Lower lobe of right lung (tissue), 2 donors: ENCODE data around the gene KRTAP5-11. TPM values are rescaled to one million over a fixed set of nuclear protein-coding genes. Genes with fewer than 3 reads are reported as not detected.

Experiments used
- ATAC-seq, 2 donors: fragments of 200-7000 bp; cut with Tn5 transposase; one replicate each; pipeline ENCODE4 v1.9.1; 2020 to 2022; ENCODE audit warnings: mild to moderate bottlenecking in 2 of 2, moderate library complexity in 2 of 2
- DNase-seq: peaks from one replicate; pipeline ENCODE4 v3.0.0-alpha.2; 2020
- H3K27ac ChIP-seq: fragments of 200-600 bp; one replicate; pipeline ENCODE4 v1.8.0; 2022
- H3K27me3 ChIP-seq: fragments of 200-600 bp; one replicate; pipeline ENCODE4 v1.8.0; 2022; ENCODE audit warnings: low read depth
- H3K36me3 ChIP-seq: fragments of 200-600 bp; one replicate; pipeline ENCODE4 v1.8.0; 2022; ENCODE audit warnings: mild to moderate bottlenecking
- H3K4me1 ChIP-seq: fragments of 200-600 bp; one replicate; pipeline ENCODE4 v1.8.0; 2022
- H3K4me3 ChIP-seq: fragments of 200-600 bp; one replicate; pipeline ENCODE4 v1.8.0; 2022; ENCODE audit warnings: mild to moderate bottlenecking
- H3K9me3 ChIP-seq: fragments of 200-600 bp; one replicate; pipeline ENCODE4 v1.8.0; 2022
- intact Hi-C: fragments of 100-400 bp; cut with DNase I; formaldehyde crosslinking; loops from one replicate; pipeline ENCODE4 v1.11.0; 2022
- total RNA-seq: library from RNA; stranded (reverse); fragmentation: NEBNext Ultra II Directional; extraction: Animal tissue kit (Norgen Biotek cat#: 25700); gene quantifications from one replicate; pipeline ENCODE4 v1.2.1, GENCODE V29; 2021
- TF ChIP-seq, protein P1 (sequence below): fragments of 200-600 bp; IDR thresholded peaks from one replicate; pipeline ENCODE4 v1.8.0; 2022; ENCODE audit warnings: antibody characterized with exemption, mild to moderate bottlenecking
- donor health status: DM: no; HTN: yes; CAD: no; lungs with severe emphysema.

Gene KRTAP5-11
- total RNA-seq, 1 donor from 2014 or later: not detected

DNA sequence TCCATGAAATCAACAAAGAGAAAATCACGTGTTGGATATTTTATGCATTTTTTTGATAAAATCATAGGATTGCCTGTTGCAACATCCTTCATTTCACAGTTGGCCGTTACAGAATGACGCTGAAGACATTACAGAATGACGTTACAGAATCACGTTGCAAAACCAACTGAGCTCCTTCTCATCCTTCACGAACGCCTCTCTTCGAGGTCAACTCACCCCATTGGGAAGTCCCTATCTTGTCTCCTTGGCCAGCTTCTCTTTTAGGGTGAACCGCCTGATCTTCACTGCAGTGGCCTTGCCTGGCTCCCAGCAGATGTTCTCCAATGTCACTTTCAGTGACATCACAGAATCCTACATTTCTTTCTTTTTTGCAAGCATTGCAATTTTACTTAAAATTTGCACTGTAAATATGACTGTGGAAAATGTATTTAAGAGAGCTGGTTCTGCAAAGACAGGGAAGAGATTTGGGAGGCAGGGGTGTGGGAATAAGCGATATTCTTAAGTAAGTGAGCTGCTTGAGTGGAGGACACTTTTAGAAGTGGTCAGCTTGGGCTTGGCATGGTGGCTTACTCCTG, 50.6 kb downstream of the KRTAP5-11 start:
- Histone ChIP-seq H3K27me3 (no peaks in the 10 kb centered on the region), H3K4me3 (no peak overlapping the region), H3K36me3 (no peaks in the 10 kb centered on the region), H3K4me1 (no peaks in the 10 kb centered on the region), H3K9me3 (no peaks in the 10 kb centered on the region), H3K27ac (no peak overlapping the region)
- no peak for ATAC-seq
- TF ChIP-seq, protein P1, sequence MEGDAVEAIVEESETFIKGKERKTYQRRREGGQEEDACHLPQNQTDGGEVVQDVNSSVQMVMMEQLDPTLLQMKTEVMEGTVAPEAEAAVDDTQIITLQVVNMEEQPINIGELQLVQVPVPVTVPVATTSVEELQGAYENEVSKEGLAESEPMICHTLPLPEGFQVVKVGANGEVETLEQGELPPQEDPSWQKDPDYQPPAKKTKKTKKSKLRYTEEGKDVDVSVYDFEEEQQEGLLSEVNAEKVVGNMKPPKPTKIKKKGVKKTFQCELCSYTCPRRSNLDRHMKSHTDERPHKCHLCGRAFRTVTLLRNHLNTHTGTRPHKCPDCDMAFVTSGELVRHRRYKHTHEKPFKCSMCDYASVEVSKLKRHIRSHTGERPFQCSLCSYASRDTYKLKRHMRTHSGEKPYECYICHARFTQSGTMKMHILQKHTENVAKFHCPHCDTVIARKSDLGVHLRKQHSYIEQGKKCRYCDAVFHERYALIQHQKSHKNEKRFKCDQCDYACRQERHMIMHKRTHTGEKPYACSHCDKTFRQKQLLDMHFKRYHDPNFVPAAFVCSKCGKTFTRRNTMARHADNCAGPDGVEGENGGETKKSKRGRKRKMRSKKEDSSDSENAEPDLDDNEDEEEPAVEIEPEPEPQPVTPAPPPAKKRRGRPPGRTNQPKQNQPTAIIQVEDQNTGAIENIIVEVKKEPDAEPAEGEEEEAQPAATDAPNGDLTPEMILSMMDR: no peak
- no peak for DNase-seq
- intact Hi-C loops: no loop called here

Other genes starting within 250 kb of the KRTAP5-11 start
- 64.2 TPM for gene DHCR7, start 134.5 kb downstream of the KRTAP5-11 start, total RNA-seq
- gene NADSYN1, start 129.7 kb downstream of the KRTAP5-11 start, total RNA-seq: 95.0 TPM
- not detected for gene KRTAP5-7, start 55.6 kb downstream of the KRTAP5-11 start, total RNA-seq
- gene KRTAP5-8, start 44.9 kb downstream of the KRTAP5-11 start, total RNA-seq: not detected
- not detected for gene KRTAP5-9, start 34.5 kb downstream of the KRTAP5-11 start, total RNA-seq
- gene KRTAP5-10, start 17.3 kb downstream of the KRTAP5-11 start, total RNA-seq: not detected